GM21529 (cell line): ENCODE measurements around the gene NR2F6.
"Not testable (repeated sequence)": the region's sequence is repeated elsewhere in the genome, so short reads cannot be mapped to it uniquely, and the experiment has no call there.

Experiments
- ATAC-seq: cut with Tn5 transposase; IDR thresholded peaks from one replicate; pipeline ENCODE4 v1.9.1; 2021; ENCODE audit not compliant: unreplicated experiment

Gene NR2F6

GRCh38 chr19:17245535-17245984 is at the start of gene NR2F6:
NR2F6 (minus strand) TSS chr19:17245919; CDS start chr19:17245220, 699 bp downstream.
- peak; percentile 22 for ATAC-seq

GRCh38 chr19:17294051-17294891 is 48.6 kb upstream of the NR2F6 start:
- no peak for ATAC-seq

GRCh38 chr19:17293605-17294004 is 47.9 kb upstream of the NR2F6 start:
- no peak for ATAC-seq

GRCh38 chr19:17292301-17293074 is 46.8 kb upstream of the NR2F6 start:
- ATAC-seq = peak; percentile 84

- no peak for ATAC-seq
Measured at GRCh38 chr19:17289489-17289888, 43.8 kb upstream of the NR2F6 start.

- no peak for ATAC-seq
Measured at GRCh38 chr19:17286752-17287151, 41.0 kb upstream of the NR2F6 start.

GRCh38 chr19:17286263-17286662 is 40.5 kb upstream of the NR2F6 start:
- ATAC-seq = no peak

- ATAC-seq = no peak
Measured at GRCh38 chr19:17285415-17286135, 39.9 kb upstream of the NR2F6 start.

- no peak for ATAC-seq
Measured at GRCh38 chr19:17283504-17283996, 37.8 kb upstream of the NR2F6 start.

GRCh38 chr19:17282488-17283125 is 36.9 kb upstream of the NR2F6 start:
- peak; percentile 66 for ATAC-seq

GRCh38 chr19:17281391-17282304 is 35.9 kb upstream of the NR2F6 start, which contains the start of gene ANKLE1:
ANKLE1 (plus strand) TSS chr19:17281901; CDS start chr19:17281921, 20 bp downstream.
- ATAC-seq = no peak

GRCh38 chr19:17279436-17279835 is 33.7 kb upstream of the NR2F6 start:
- no peak for ATAC-seq

- no peak for ATAC-seq
Measured at GRCh38 chr19:17275441-17276175, 29.9 kb upstream of the NR2F6 start.

GRCh38 chr19:17274892-17275291 is 29.2 kb upstream of the NR2F6 start:
- ATAC-seq = not testable (repeated sequence)

- no peak for ATAC-seq
Measured at GRCh38 chr19:17268754-17269153, 23.0 kb upstream of the NR2F6 start.

- ATAC-seq = peak; percentile 91
Measured at GRCh38 chr19:17266975-17267788, 21.5 kb upstream of the NR2F6 start, which contains the start of gene BABAM1. BABAM1 (plus strand) TSS chr19:17267443; CDS start chr19:17268807, 1,364 bp downstream.

GRCh38 chr19:17266589-17266974 is 20.9 kb upstream of the NR2F6 start:
- ATAC-seq = no peak

GRCh38 chr19:17266026-17266425 is 20.3 kb upstream of the NR2F6 start:
- ATAC-seq = no peak
